ENCODE results near the gene METTL27.
A peak's percentile ranks its signal among the peaks of the same experiment; 100 is the strongest.
"Not testable (repeated sequence)": the region's sequence is repeated elsewhere in the genome, so short reads cannot be mapped to it uniquely, and the experiment has no call there.

METTL27 gene

GRCh38 chr7:73842067-73842976 lies at the start of gene METTL27:
METTL27 (minus strand) TSS chr7:73842516; CDS start chr7:73842140, 376 bp downstream.
- Histone ChIP-seq H3K9ac (ENCODE audit: low read length) (peak within 1 kb of the TSS; percentile 86), H3K27me3 (replicated peaks; ENCODE audit: control insufficient read depth, insufficient read depth, low read length) (no peaks in the 10 kb centered on the region), H3K4me3 (ENCODE audit: low read length) (peak within 1 kb of the TSS; percentile 87), H3K36me3 (ENCODE audit: control insufficient read depth, insufficient read depth, low read length, severe bottlenecking) (no peaks in the 10 kb centered on the region), H3K4me1 (ENCODE audit: control insufficient read depth, insufficient read depth, low read length) (peaks cover 17% of the 10 kb centered on the region), H3K9me3 (ENCODE audit: control insufficient read depth, low read length) (no peaks in the 10 kb centered on the region)
- DNase-seq (ENCODE audit: low read depth): peak; percentile 98

DNA sequence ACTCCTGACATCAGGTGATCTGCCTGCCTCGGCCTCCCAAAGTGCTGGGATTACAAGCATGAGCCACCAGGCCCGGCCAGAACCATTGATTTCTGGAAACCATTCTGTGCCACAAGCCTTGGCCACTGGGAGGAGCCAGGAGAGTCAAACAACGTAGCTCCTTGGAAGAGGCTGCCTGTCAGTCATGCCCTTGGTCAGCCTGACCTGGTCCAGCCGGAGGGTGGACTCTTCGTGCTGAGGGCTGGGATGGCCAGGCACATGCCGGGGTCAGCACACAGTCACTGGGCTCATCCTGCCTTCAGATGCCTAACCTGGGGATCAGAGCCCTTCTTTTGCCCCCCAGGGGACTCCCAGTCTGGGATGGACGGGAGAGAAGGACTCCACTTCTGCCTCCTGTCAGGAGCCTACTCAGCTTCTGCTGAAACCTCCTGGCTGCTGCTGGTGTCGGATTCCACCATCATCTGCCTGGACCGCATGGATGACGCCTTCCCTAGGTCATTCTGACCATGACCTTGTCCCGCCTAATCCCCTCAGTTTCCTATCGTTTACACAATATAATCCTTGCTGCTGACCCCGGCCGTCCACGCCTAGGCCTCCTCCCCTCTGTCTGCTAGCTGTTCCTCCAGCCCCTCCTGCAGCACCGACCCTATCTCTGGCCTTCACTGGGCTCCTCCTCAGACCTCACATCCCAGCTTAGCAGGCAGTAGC lies 49.0 kb upstream of the METTL27 start:
- no peak overlapping the region for H3K4me3 ChIP-seq (ENCODE audit: low read length)
- no peaks in the 10 kb centered on the region for H3K36me3 ChIP-seq (ENCODE audit: control insufficient read depth, insufficient read depth, low read length, severe bottlenecking)
- H3K9ac ChIP-seq (ENCODE audit: low read length): no peak overlapping the region
- H3K4me1 ChIP-seq (ENCODE audit: control insufficient read depth, insufficient read depth, low read length): peaks cover 46% of the 10 kb centered on the region
- H3K9me3 ChIP-seq (ENCODE audit: control insufficient read depth, low read length): no peaks in the 10 kb centered on the region
- DNase-seq (ENCODE audit: low read depth): no peak
- no peaks in the 10 kb centered on the region for H3K27me3 ChIP-seq (replicated peaks; ENCODE audit: control insufficient read depth, insufficient read depth, low read length)

- no peak overlapping the region for H3K9ac ChIP-seq (ENCODE audit: low read length)
- DNase-seq (ENCODE audit: low read depth): no peak
- peaks cover 44% of the 10 kb centered on the region for H3K4me1 ChIP-seq (ENCODE audit: control insufficient read depth, insufficient read depth, low read length)
- no peaks in the 10 kb centered on the region for H3K36me3 ChIP-seq (ENCODE audit: control insufficient read depth, insufficient read depth, low read length, severe bottlenecking)
- H3K9me3 ChIP-seq (ENCODE audit: control insufficient read depth, low read length): no peaks in the 10 kb centered on the region
- no peaks in the 10 kb centered on the region for H3K27me3 ChIP-seq (replicated peaks; ENCODE audit: control insufficient read depth, insufficient read depth, low read length)
- H3K4me3 ChIP-seq (ENCODE audit: low read length): no peak overlapping the region
These were observed 48.3 kb upstream of the METTL27 start for GRCh38 chr7:73890555-73891147.

GRCh38 chr7:73888959-73889358 lies 46.6 kb upstream of the METTL27 start:
- Histone ChIP-seq H3K36me3 (ENCODE audit: control insufficient read depth, insufficient read depth, low read length, severe bottlenecking) (no peaks in the 10 kb centered on the region), H3K27me3 (replicated peaks; ENCODE audit: control insufficient read depth, insufficient read depth, low read length) (no peaks in the 10 kb centered on the region), H3K9me3 (ENCODE audit: control insufficient read depth, low read length) (no peaks in the 10 kb centered on the region), H3K4me1 (ENCODE audit: control insufficient read depth, insufficient read depth, low read length) (peaks cover 31% of the 10 kb centered on the region), H3K4me3 (ENCODE audit: low read length) (no peak overlapping the region), H3K9ac (ENCODE audit: low read length) (no peak overlapping the region)
- no peak for DNase-seq (ENCODE audit: low read depth)

GRCh38 chr7:73887762-73888161 lies 45.4 kb upstream of the METTL27 start:
- Histone ChIP-seq H3K9ac (ENCODE audit: low read length) (no peak overlapping the region), H3K4me1 (ENCODE audit: control insufficient read depth, insufficient read depth, low read length) (peaks cover 19% of the 10 kb centered on the region), H3K27me3 (replicated peaks; ENCODE audit: control insufficient read depth, insufficient read depth, low read length) (no peaks in the 10 kb centered on the region), H3K4me3 (ENCODE audit: low read length) (no peak overlapping the region), H3K9me3 (ENCODE audit: control insufficient read depth, low read length) (no peaks in the 10 kb centered on the region), H3K36me3 (ENCODE audit: control insufficient read depth, insufficient read depth, low read length, severe bottlenecking) (no peaks in the 10 kb centered on the region)
- DNase-seq (ENCODE audit: low read depth): no peak

GRCh38 chr7:73885975-73886798 lies 43.9 kb upstream of the METTL27 start:
- H3K4me3 ChIP-seq (ENCODE audit: low read length): no peak overlapping the region
- DNase-seq (ENCODE audit: low read depth): peak; percentile 67
- H3K4me1 ChIP-seq (ENCODE audit: control insufficient read depth, insufficient read depth, low read length): peaks cover 20% of the 10 kb centered on the region
- H3K9me3 ChIP-seq (ENCODE audit: control insufficient read depth, low read length): no peaks in the 10 kb centered on the region
- no peaks in the 10 kb centered on the region for H3K36me3 ChIP-seq (ENCODE audit: control insufficient read depth, insufficient read depth, low read length, severe bottlenecking)
- H3K9ac ChIP-seq (ENCODE audit: low read length): peak overlapping the region; percentile 62
- no peaks in the 10 kb centered on the region for H3K27me3 ChIP-seq (replicated peaks; ENCODE audit: control insufficient read depth, insufficient read depth, low read length)

- Histone ChIP-seq H3K27me3 (replicated peaks; ENCODE audit: control insufficient read depth, insufficient read depth, low read length) (no peaks in the 10 kb centered on the region), H3K4me1 (ENCODE audit: control insufficient read depth, insufficient read depth, low read length) (peaks cover 26% of the 10 kb centered on the region), H3K9me3 (ENCODE audit: control insufficient read depth, low read length) (no peaks in the 10 kb centered on the region), H3K9ac (ENCODE audit: low read length) (no peak overlapping the region), H3K4me3 (ENCODE audit: low read length) (no peak overlapping the region), H3K36me3 (ENCODE audit: control insufficient read depth, insufficient read depth, low read length, severe bottlenecking) (no peaks in the 10 kb centered on the region)
- DNase-seq (ENCODE audit: low read depth): no peak
These were observed 43.2 kb upstream of the METTL27 start for GRCh38 chr7:73885433-73885974.

DNA sequence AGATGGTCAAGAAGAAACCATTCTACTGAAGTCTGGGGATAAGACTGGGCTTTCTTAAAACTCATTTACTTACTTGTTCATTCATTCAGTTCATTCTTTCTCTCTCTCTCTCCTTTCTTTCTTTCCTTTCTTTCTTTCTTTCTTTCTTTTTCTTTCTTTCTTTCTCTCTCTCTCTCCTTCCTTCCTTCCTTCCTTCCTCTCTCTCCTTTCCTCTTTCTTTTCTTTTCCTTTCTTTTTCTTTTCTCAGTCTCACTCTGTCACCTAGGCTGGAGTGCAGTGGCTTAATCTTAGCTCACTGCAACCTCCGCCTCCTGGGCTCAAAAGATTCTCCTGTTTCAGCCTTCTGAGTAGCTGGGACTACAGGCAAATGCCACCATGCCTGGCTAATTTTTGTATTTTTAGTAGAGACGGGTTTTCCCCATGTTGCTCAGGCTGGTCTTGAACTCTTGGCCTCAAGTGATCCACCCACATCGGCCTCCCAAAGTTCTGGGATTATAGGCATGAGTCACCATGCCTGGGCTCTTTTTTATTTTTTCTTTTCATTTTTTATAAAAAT lies 42.6 kb upstream of the METTL27 start:
- not testable (repeated sequence) for DNase-seq (ENCODE audit: low read depth); H3K9me3 ChIP-seq (ENCODE audit: control insufficient read depth, low read length); H3K9ac ChIP-seq (ENCODE audit: low read length); H3K36me3 ChIP-seq (ENCODE audit: control insufficient read depth, insufficient read depth, low read length, severe bottlenecking); H3K4me3 ChIP-seq (ENCODE audit: low read length); H3K27me3 ChIP-seq (replicated peaks; ENCODE audit: control insufficient read depth, insufficient read depth, low read length)
- peaks cover 31% of the 10 kb centered on the region for H3K4me1 ChIP-seq (ENCODE audit: control insufficient read depth, insufficient read depth, low read length)

DNA sequence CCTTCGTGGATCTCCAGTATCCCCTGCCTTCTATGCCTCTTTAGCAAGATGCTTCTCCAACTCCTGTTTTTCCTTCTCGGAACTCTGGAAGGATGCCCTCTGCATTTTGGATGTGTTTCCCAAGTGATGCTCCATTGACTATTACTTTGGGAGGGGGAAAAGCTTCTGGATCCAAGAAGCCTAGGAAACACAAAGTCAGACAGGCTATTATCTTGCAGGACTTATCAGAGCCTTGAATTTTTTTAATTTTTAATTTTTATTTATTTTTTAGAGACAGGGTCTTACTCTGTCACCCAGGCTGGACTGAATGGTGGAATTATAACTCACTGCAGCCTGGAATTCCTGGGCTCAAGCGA lies 39.7 kb upstream of the METTL27 start:
- Histone ChIP-seq H3K36me3 (ENCODE audit: control insufficient read depth, insufficient read depth, low read length, severe bottlenecking) (no peaks in the 10 kb centered on the region), H3K4me1 (ENCODE audit: control insufficient read depth, insufficient read depth, low read length) (peaks cover 39% of the 10 kb centered on the region), H3K27me3 (replicated peaks; ENCODE audit: control insufficient read depth, insufficient read depth, low read length) (no peaks in the 10 kb centered on the region)

GRCh38 chr7:73881352-73882046 lies 39.2 kb upstream of the METTL27 start:
- no peaks in the 10 kb centered on the region for H3K27me3 ChIP-seq (replicated peaks; ENCODE audit: control insufficient read depth, insufficient read depth, low read length)
- H3K36me3 ChIP-seq (ENCODE audit: control insufficient read depth, insufficient read depth, low read length, severe bottlenecking): no peaks in the 10 kb centered on the region
- DNase-seq (ENCODE audit: low read depth): no peak
- peak overlapping the region; percentile 68 for H3K9ac ChIP-seq (ENCODE audit: low read length)
- H3K9me3 ChIP-seq (ENCODE audit: control insufficient read depth, low read length): no peaks in the 10 kb centered on the region
- H3K4me1 ChIP-seq (ENCODE audit: control insufficient read depth, insufficient read depth, low read length): peaks cover 34% of the 10 kb centered on the region
- H3K4me3 ChIP-seq (ENCODE audit: low read length): peak overlapping the region; percentile 29

More for the DNA sequence above, 39.7 kb upstream of the METTL27 start:
- Histone ChIP-seq H3K9ac (ENCODE audit: low read length) (no peak overlapping the region), H3K4me3 (ENCODE audit: low read length) (no peak overlapping the region), H3K9me3 (ENCODE audit: control insufficient read depth, low read length) (no peaks in the 10 kb centered on the region)
- no peak for DNase-seq (ENCODE audit: low read depth)
